Keratinocyte (primary cell): ENCODE results near the gene AK2.
"Not testable (repeated sequence)": the region's sequence is repeated elsewhere in the genome, so short reads cannot be mapped to it uniquely, and the experiment has no call there.

Source experiments
- CTCF ChIP-seq, 3 experiments: IDR thresholded peaks in 1 of 3; conservative IDR thresholded peaks in 1 of 3; optimal IDR thresholded peaks in 1 of 3; 2 replicates in 2 of 3; 3 replicates in 1 of 3; pipeline versions ENCODE3 to v1.5.1; 2011; ENCODE audit warnings: low read length in 3 of 3, mild to moderate bottlenecking in 3 of 3, moderate library complexity in 2 of 3, control low read depth in 1 of 3, inconsistent platforms in 1 of 3; ENCODE audit not compliant: insufficient read depth in 2 of 3; ENCODE audit errors: extremely low read depth in 1 of 3
- EZH2 ChIP-seq: IDR thresholded peaks from one replicate; pipeline ENCODE4 v1.6.1; 2012; ENCODE audit warnings: inconsistent platforms, mild to moderate bottlenecking, low read length, moderate library complexity

GRCh38 chr1:33064284-33064683, 27.6 kb upstream of the AK2 start:
- not testable (repeated sequence) for TF ChIP-seq CTCF (optimal IDR thresholded peaks at IDR 0.05 in 1 of 3, IDR thresholded peaks at IDR 0.05 in 1 of 3, conservative IDR thresholded peaks at IDR 0.05 in 1 of 3; ENCODE audit: extremely low read depth in 1 of 3, insufficient read depth in 2 of 3, low read length in 3 of 3); EZH2
